HG02623 (cell line): Measurements from ENCODE around the gene GPC6.
"Not testable (repeated sequence)": the region's sequence is repeated elsewhere in the genome, so short reads cannot be mapped to it uniquely, and the experiment has no call there.

Source experiments
- ATAC-seq: cut with Tn5 transposase; IDR thresholded peaks from one replicate; pipeline ENCODE4 v1.9.1; 2021; ENCODE audit warnings: moderate library complexity; ENCODE audit not compliant: unreplicated experiment

GPC6 gene

GRCh38 chr13:93480553-93481106, 254.0 kb downstream of the GPC6 start:
- no peak for ATAC-seq

DNA sequence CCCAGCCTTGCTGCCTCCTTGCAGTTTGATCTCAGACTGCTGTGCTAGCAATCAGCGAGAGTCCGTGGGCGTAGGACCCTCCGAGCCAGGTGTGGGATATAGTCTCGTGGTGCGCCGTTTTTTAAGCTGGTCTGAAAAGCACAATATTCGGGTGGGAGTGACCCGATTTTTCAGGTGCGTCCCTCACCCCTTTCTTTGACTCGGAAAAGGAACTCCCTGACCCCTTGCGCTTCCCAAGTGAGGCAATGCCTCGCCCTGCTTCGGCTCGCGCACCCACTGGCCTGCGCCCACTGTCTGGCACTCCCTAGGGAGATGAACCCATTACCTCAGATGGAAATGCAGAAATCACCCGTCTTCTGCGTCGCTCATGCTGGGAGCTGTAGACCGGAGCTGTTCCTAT, 269.5 kb downstream of the GPC6 start:
- not testable (repeated sequence) for ATAC-seq

DNA sequence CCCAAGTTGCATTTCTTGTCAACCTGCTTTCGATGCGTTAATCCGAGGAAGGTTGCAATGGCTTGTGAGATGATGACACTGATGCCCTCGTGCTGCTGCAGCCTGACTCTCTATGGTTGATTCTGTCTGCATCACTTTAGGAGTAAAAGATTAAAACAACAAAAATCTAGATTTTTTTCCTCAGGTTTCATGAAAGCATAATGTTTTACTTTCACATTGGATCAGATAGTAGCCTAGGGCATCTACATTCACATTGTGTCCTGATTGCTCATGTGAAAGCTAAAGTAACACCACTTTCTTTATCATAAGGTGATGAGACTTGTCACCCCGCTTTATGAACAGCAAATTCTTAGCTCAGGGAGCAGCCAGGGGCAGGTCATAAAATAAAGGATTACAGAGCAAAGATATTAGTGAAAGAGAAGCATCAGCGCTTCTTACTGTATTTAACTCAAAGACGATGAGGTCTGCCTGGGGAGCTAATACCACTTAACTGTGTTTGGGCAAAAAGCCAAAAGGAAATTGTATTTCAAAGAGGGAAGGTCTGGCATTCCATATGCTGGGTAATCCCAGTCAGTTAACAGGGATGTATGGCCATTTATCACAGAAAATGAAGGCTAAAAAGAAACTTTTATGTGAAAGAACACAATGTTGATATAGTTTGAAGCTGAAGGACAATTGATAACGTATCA, 270.5 kb downstream of the GPC6 start:
- ATAC-seq: no peak

GRCh38 chr13:93499991-93500390, 273.4 kb downstream of the GPC6 start:
- no peak for ATAC-seq

- ATAC-seq: no peak
Measured at GRCh38 chr13:93502071-93502470, 275.5 kb downstream of the GPC6 start.

DNA sequence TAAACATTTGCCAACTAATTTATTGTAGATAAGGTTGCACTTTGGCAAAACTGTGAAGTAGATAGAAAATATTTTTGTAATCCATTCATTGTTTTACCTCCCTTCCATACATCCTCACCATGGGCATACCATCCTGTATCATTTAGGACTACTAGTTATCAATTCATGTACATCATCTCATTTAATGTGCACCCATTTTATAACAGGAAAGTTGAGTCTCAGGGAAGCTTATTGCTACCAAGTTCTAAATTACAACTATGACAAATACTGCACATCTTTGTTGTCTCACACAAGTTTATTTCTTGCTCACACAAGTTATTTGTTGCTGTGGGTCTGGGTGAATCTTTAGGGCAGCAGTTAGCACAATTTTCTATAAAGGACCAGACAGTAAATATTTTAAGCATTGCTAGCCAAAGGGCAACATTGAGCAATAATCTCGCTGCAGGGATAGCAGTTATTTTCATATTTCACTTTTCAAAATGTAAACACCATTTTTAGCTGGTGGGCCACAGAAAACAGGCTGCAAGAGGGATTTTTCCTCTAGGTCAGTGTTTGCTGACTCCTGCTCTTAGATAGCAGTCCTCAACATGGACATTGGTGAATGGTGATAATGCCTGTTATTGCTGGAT, 276.5 kb downstream of the GPC6 start:
- no peak for ATAC-seq

DNA sequence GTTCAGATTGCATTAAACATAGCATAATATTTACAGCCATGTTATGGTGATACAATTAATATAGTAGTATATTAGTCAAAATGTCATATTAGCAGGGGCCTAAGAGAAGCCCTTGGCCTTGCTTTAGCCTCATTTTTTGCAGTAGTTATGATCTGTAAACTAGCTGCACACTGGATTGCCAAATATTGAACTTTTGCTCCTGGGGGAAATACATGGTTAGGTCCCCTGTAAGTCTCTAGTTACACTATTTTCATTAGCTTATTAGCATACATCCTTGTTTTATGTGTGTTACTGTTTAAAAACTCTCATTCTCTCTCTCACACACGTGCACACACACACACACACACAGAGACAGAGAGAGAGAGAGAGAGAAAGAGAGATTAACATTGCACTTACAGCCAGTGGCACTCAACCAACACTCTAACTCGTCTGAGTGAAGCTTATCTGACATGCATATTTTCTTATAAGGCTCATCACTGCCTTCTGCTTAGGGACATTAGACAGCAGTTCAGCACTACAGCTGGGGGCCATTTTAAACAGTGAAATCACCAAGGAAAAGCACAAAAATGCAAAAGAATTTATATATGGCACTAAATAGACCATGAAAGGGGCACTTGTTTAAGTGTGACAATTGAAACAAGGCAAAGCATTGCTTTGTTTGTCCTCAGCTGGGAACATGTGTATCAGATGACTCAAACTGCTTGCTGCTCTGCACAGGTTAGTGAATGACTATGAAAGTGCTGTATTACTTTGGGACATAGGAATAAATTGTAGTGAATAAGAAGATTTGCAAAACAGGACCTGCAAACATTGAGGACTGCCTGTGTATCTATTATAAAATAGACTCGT, 278.7 kb downstream of the GPC6 start:
- ATAC-seq: no peak

GRCh38 chr13:93511011-93511410, 284.4 kb downstream of the GPC6 start:
- ATAC-seq: no peak

- ATAC-seq: no peak
Measured at GRCh38 chr13:93515267-93515666, 288.7 kb downstream of the GPC6 start.

DNA sequence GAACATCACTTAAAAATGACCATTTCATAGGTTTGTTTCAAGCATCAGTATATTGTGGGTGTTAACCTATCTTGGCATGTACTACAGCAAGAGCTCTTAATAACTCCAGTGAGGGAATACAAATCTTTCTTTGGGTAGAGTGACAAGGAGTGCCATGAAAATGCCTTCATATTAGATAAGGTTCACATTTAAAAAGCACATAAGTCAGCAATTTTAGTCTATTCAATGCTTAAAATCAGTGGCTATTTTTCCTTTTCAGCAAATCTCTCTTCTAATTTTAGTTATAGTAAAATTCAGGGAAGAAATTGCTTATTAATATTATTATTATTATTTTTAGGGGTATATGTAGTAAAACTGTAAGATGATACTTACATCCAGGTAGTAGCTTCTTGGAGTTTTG, 291.1 kb downstream of the GPC6 start:
- no peak for ATAC-seq

DNA sequence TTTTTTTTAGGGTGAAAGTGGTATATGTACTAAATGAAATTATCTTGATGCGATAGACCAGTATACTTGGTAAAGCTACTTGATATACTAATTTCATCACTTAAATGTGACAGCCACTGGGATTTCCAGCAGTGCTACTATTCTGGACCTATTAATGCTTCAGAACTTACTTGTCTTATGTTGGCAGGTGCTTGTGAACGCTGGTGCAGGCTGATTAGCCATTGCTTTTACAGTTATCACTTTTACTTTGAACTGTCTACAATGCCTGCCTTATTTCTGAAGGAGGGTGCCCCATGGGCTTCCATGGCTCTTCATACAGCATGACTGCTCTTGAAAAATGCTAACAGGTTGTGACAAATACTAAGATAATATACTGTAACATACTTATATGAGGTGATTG, 294.7 kb downstream of the GPC6 start:
- ATAC-seq: no peak

- ATAC-seq: no peak
Measured at GRCh38 chr13:93522501-93522900, 295.9 kb downstream of the GPC6 start.

DNA sequence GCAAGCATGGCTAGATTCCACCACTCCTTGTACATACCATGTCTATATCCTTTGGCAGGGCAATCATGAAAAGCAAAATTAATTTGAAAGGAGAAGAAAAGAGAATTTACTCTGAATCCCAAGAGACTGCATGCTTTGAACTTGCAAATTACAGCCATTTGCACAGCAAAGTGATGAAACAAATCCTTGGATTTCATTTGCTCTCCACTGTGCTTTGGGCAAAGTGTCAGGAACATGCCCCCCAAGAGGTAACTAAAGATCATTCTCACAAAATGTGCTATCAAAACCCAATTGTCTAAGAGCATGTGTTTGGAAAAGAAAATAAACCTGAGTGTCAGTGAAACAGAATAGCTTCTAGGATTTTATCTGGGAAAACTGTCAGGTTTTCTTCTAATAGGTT, 298.5 kb downstream of the GPC6 start:
- no peak for ATAC-seq

DNA sequence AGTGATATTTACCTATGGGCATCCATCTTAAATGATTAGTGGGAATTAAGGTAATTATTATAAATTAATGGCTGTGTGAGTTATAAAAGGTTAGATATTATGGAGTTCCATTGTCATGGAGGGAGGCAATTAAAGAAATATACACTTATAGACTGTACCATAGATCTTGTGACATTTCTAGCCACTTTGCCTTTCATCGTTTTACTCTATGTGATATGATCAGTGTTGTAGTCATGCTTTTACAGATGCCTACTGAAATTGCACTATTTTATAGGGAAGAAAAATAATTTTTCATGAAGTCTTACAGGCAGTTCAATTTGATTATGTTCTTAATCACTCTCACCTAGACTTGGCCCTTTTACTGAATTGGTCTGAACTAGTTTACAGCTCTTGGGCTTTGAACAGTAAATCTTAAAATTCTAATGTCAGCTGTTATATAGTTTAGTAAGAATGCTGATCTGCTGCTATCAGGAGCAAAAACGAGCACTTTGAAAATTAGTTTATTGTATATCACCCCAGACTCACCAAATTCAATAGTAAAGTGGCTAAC, 301.2 kb downstream of the GPC6 start:
- no peak for ATAC-seq

GRCh38 chr13:93529961-93530360, 303.4 kb downstream of the GPC6 start:
- ATAC-seq: no peak

GRCh38 chr13:93534181-93534700, 307.6 kb downstream of the GPC6 start:
- ATAC-seq: no peak

GRCh38 chr13:93535251-93535650, 308.6 kb downstream of the GPC6 start:
- ATAC-seq: no peak

- ATAC-seq: no peak
Measured at GRCh38 chr13:93539914-93540313, 313.3 kb downstream of the GPC6 start.

DNA sequence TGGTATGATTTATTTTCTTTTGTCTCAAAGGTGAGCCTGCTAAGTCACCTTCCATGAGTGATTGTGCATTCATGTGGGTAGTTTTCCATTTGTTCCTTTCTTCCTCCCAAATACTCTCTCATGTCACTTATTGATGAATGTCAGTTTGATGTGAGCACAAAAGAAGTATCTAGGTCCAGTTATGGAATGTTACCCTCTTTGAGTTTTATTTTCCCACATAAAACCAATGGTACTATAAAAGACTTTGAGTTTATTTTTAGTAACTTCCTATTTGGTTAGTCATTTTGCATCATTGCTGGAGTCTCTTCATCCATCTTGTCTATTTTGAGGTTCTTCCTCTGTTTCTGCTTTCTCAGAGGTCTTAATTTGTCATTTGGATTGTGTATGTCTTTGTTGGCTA, 321.3 kb downstream of the GPC6 start:
- ATAC-seq: no peak

GRCh38 chr13:93549326-93550005, 322.9 kb downstream of the GPC6 start:
- no peak for ATAC-seq

DNA sequence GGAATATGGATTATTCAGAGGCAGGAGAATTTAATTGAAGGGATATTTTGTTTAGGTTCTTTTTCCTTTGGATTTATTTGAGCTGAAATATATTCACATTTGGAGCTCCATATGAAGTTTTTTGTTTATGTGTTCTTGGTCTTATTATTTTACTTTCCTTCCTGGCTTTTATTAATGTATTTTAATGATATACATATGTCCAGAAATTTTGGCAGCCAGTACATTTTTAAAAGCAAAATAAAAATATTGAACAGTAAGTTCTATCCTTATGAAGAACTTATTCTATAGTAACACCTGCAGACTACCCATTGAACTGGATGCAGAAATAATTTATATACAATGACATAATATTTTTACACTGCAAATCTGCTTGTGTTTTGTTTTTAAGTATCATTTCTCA, 323.6 kb downstream of the GPC6 start:
- no peak for ATAC-seq
